ENCODE results near the gene TBL1Y.

The TBL1Y gene

DNA sequence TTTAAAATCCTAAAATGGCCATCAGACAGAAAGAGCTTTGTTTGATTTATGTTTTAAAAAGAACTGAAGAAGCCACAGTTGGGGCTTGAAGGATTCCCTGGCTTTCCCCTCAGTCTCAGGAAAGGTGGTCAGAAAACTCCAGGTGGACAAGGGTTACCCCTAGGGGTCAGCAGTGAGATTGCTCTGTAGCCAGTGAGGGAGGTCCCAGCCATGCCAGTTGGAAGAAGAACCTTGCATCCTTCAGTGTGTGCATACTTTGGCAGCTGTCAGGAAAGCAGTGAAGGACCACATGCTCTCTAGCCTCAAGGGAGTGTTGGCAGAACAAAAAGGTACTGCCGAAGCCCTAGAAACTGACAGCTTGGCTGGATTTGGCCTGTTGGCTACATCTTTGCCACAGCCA is 182.3 kb downstream of the TBL1Y start:
- DNase-seq: no peak

DNA sequence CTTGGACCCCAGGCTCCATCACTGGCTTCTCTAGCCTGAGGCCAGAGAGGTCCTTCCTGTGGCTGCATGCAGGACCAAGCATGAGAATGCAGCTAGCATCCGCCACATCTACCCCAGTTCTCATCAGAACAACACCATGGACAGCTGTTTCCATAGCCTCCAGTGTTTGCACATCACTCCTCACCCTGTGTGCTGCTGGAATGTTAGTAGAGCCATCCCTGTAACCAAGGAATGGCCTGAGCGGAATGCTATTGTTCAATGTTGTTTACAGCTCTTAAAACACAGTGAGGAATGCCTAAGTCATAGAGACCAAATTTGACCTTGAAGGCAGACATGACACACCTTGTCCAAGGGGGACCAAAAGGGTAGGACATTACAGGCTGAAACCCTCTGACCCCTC is 183.9 kb downstream of the TBL1Y start:
- no peak for DNase-seq

DNA sequence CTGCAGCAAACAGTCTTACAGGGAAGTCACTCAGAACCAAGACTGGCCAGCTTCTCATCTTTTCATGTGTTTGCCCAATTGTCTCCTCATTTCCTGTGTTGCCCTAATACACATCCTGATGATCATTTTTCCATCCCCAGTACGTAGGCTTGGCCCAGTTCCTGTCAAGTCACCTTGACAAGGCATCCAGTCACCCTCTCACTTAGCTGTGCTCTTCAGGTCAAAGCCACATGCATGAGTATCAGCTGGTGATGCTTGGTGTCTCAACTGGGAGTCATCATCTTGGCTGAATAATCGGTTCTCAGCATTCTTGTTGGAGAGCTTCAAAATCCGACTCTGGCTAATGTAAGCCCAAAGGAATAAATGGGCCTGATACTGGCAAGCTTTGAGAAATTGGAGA is 186.5 kb downstream of the TBL1Y start:
- DNase-seq: no peak

DNA sequence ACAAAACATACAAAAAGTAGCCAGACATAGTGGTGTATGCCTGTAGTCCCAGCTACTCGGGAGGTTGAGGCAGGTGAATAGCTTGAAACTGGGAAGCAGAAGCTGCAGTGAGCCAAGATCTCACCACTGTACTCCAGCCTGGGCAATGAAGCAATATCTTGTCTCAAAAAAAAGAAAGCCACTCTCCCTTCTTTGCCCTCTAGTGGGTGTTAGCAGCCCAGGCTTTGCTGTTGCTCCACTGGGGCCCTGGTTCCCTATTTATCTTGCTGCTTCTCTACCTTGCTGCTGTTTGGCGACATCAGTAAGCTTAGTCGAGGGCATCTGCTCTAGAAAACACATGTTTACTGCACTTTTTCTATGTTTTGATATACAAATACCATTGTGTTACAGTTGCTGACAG is 189.2 kb downstream of the TBL1Y start:
- DNase-seq: no peak

DNA sequence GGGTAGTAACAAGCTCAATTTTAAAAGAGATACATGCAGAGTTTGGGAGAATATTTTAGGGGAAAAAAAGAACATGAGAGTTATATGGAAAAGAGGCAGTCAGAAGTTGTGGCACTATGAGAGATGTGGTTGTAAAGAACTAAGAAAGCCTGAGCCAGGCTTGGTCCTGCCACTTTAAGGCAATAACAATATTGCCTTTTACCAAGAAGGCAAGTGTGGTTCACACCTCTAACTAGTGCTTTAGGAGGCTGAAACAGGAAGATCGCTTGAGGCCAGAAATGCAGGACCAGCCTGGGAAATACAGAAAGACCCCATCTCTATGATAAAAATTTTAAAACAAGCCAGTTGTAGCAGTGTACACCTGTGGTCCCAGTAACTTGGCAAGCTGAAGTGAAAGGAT is 192.2 kb downstream of the TBL1Y start:
- no peak for DNase-seq

DNA sequence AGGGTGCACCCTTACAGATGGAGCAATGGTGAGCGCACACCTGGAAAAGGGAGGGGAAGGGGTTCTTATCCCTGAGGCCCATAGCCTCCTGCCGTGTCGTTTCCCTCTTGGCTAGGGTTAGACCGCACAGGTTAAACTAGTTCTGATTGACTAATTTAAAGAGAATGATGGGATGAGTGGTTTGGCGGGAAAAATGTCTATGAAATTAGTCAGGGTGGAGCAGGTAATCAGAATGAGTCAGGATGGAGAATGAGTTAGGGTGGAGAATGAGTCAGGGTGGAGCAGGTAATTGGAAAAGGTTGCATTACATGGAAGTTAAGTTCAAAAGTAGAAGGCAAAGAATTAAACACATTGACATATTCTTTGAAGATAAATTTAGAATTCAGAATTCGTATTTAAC is 196.7 kb downstream of the TBL1Y start:
- DNase-seq: no peak

DNA sequence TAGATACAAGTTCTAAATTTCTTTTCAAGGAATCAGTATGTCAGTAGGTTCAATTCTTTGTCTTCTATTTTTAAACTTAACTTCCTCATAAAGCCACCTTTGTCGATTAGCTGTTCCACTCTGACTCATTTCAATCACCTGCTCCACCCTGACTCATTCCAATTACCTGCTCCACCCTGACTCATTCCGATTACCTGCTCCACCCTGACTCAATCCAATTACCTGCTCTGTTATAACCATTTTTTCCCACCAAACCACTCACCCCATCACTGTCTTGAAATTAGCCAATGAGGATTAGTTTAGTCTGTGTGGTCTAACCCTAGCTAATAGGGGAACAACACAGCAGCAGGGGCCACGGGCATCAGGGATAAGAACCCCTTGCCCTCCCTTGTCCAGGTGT is 199.6 kb downstream of the TBL1Y start:
- no peak for DNase-seq

DNA sequence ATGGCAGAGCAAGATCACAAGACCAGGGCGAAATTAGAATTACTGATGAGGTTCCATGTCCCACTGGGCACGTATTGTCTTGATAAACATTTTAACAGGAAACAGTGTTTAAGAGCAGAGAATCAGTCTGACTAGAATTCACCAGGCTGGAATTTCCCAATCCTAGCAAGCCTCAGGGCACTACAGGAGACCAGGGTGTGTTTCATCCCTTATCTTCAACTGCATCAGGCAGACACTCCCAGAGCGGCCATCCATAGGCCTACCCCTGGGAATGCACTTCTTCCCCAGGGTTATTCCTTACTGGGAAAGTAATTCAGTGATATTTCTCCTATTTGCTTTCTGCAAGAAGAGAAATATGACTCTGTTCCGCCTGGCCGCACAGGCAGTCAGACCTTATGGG is 205.4 kb downstream of the TBL1Y start:
- DNase-seq: no peak

DNA sequence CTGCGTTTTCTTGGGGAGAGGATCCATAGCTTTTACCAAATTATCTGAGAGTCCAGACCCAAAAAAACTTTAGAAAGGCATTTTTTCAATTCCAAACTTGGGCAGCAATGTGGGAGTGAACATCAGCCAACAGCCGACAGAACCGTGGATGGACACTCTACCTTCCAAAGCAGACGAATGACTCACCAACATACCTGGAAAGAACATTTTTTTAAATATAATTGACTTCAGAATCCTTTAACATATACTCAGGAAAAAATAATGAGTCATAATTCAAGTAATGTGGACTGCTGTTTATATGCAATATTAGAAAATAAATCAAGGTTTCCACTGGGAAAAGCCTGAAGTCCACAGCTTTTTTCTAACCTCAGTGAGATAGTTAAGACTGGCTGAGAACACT is 211.7 kb downstream of the TBL1Y start:
- no peak for DNase-seq

DNA sequence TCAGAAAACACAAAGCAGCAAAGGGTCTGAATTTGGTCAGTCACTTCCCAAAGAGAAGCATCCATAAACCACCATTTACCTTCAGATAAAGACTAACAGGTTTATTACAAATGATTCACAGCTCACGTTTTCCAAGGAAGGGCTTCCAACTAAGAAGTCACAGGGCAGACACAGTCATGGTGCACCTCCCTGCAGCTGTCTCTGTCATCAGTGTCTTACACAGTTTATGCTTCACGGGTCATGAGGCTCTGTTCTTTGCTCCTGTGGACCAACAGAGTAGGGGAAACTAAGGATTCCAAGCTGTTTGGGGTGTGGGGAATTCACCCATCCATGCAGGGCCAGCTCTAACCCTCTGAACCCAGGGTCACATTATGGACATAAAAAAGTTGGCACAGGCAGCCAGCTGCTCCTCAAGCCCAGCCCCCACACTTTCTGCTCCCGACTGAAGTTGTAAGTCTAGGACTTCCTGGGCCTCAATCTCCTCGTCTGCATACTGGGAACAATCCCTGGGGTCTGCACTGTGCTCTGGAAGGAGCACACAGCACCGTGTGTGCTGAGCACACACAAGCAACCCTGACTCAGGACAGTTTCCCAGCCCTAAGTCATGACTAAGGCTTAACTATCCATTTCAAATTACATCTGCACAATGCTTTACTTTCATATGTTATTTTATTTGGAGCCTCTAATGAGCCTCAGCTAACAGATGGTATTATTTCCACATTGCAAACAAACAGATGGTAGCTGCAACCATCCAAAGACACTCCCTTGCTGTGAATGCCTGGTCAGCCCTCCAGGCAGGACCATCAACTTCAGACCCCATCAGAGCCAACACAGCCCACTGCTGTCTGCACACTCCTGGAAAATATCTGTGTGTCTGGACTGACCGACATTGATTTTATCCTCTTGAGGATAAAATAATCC is 214.9 kb downstream of the TBL1Y start:
- DNase-seq: no peak

DNA sequence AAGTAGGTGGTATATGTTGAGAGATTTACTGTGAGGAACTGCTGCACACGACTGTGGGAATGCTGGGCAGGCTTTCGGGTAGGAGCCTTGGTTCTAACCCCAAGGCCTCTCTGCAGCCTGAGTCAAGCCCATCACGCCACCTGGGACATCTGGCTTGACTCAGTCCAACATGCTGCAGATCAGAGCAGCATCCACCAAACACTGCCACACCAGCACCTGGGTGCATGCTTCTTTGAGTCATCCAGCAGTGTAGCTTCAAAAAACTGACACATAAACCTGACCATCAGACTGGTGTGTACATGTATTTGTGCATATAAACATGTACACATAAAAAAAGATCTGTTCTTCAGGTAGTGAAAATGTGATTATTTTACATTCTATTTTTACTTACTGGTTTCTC is 217.7 kb downstream of the TBL1Y start:
- no peak for DNase-seq
